Adipocyte (in vitro differentiated cells): ENCODE results near the gene CYSRT1.

Source experiments
- DNase-seq: peaks from one replicate; pipeline ENCODE4 v3.0.0-alpha.2; 2015; ENCODE audit warnings: low read depth
- H3K27me3 ChIP-seq: replicated peaks from 2 replicates; pipeline ENCODE4 v1.7.0; 2013; ENCODE audit warnings: mild to moderate bottlenecking, low read length, moderate library complexity; ENCODE audit not compliant: control insufficient read depth, insufficient read depth
- H3K36me3 ChIP-seq: 2 replicates; pipeline ENCODE4 v1.7.0; 2013; ENCODE audit warnings: low read length, mild to moderate bottlenecking, moderate library complexity; ENCODE audit not compliant: control insufficient read depth, insufficient read depth, severe bottlenecking
- H3K4me1 ChIP-seq: 2 replicates; pipeline ENCODE4 v1.7.0; 2013; ENCODE audit warnings: mild to moderate bottlenecking, low read length, moderate library complexity; ENCODE audit not compliant: control insufficient read depth, insufficient read depth
- H3K4me3 ChIP-seq: 2 replicates; pipeline ENCODE4 v1.7.0; 2013; ENCODE audit warnings: mild to moderate bottlenecking, low read length, moderate library complexity
- H3K9ac ChIP-seq: 2 replicates; pipeline ENCODE4 v1.7.0; 2013; ENCODE audit warnings: mild to moderate bottlenecking, low read length, moderate library complexity
- H3K9me3 ChIP-seq: 2 replicates; pipeline ENCODE4 v1.7.0; 2013; ENCODE audit warnings: mild to moderate bottlenecking, low read length, moderate library complexity; ENCODE audit not compliant: control insufficient read depth

The CYSRT1 gene

GRCh38 chr9:137275203-137275587 is 50.2 kb downstream of the CYSRT1 start:
- no peak for DNase-seq
- H3K4me1 ChIP-seq: peaks cover 23% of the 10 kb centered on the region
- no peak overlapping the region for H3K4me3 ChIP-seq
- no peak overlapping the region for H3K9ac ChIP-seq
- no peaks in the 10 kb centered on the region for H3K9me3 ChIP-seq
- peaks cover 9% of the 10 kb centered on the region for H3K27me3 ChIP-seq
- peaks cover 8% of the 10 kb centered on the region for H3K36me3 ChIP-seq
